HG02678 (cell line): ENCODE measurements around the gene MCM5.
"Not testable (repeated sequence)": the region's sequence is repeated elsewhere in the genome, so short reads cannot be mapped to it uniquely, and the experiment has no call there.

Source experiments
- ATAC-seq: cut with Tn5 transposase; IDR thresholded peaks from one replicate; pipeline ENCODE4 v1.9.1; 2021; ENCODE audit warnings: mild to moderate bottlenecking, moderate library complexity; ENCODE audit not compliant: unreplicated experiment

The MCM5 gene

DNA sequence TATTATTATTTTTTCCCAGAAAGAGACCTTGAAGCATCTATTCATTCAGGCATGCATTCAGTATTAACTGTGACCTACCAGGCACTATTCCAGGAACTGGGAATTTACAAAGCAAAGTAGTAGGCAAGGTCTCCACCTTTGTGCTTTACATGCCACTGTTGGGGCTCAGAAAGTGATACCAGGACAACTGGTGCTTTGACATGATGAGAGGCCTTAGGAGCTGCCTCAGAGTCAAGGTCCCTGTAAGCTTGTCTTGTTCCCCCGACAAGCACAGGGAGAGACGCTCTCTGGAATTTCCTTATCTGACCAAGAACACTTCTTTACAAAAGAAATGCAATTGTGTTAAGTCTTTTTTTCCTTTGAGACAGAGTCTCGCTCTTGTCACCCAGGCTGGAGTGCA is 21.3 kb upstream of the MCM5 start:
- ATAC-seq: no peak

DNA sequence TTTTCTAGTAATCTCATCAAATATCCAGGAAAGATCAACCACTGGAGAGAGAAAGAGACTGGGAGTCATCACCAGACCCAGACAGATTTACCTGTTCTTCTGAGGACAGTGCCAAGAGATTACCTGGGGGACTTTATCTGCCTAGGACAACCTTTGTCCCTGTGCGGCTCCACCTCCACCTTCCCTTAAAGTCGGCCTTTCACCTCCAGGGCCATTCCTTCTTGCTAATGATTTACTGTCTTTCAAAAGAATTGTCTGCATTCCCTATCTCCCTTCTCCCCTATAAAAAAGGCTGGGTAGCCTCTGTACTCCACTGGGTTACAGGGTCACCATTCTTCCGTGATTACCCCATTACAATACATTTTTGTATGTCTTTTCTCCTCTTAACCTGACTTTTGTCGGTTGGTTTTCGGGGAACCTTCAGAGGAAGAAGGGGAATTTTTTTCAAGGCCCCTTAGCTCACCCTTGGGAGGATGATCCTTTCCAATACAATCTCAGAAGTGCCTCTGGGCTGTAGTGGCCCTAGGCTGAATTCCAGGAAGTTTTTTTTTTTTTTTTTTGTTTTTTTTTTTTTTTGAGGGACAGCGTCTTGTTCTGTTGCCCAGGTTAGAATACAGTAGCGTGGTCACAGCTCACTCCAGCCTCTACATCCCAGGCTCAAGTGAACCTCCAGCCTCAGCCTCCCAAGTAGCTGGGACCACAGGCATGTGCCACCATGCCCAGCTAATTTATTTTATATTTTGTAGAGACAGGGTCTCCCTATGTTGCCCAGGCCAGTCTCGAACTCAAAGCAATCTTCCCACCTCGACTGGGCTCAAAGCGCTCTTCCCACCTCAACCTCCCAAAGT is 20.6 kb upstream of the MCM5 start:
- no peak for ATAC-seq

DNA sequence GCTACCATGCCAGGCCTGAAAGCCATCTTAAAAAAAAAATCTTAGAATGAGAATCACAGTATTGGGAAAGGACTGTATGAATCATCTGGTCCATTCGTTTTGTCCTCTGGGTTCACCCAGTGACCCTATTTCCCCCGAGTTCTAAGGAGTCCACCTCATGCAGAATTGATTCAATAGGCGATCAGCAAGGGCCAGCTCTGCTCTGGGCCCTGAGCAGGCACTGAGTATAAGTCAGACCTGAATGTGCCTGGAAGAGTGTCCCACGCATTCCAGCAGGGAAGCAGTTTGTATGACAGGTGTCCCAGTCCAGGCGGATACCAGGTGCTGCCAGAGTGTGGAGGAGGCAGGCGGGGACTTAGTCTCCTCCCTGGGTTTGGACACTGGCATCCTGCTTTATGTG is 19.9 kb upstream of the MCM5 start:
- ATAC-seq: no peak

- ATAC-seq: peak; percentile 71
Measured at GRCh38 chr22:35380537-35381423, 19.2 kb upstream of the MCM5 start, which contains the start of gene HMOX1. Gene HMOX1, plus strand, starts transcription at chr22:35381096. Its CDS starts 78 bp downstream, at chr22:35381174.

DNA sequence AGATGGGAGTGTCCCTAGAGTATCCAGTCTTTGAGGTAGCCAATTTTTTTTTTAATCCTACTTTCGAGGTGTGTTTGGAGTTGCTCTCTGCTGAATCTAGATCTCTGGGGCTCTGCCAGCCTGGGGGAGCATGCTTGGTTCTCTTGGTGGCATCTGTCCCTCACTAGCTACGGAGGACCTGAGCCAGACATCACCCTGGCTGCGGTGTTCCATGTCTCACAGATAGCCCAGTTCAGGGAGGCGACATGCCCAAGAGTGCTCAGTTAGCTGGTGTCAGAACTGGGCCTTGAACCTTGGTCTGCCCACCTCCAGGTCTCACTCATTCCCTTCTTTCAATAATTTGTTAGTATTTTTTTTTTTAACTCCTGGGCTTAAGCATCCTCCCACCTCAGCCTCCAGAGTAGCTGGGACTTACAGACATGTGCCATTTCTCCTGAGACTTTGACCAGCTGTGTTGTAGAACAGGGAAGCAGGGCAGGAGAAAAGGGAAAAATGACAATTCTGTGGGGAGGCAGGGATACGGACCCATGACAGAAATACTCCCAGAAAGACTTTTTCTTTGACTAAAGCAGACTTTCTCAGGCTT is 18.4 kb upstream of the MCM5 start:
- ATAC-seq: no peak

DNA sequence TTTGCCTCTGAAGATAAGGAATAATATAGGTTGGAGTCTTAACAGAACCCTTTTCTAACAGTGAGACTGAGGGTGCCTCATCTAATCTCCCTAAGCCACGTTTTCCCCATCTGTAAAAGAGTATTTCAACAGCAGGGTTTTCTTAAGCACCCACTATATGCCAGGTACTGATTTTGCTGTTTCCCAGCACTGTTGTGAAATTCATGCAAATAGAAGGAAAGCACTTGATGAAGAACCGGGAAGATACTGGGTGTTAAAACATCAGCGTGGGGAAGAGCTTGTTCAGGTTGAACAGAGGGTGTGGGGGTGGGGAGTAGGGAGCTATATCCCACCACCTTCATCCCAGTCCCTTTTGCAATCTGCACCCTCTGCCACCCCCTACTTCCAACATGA is 16.3 kb upstream of the MCM5 start:
- no peak for ATAC-seq

- no peak for ATAC-seq
Measured at GRCh38 chr22:35384527-35384926, 15.4 kb upstream of the MCM5 start.

- ATAC-seq: no peak
Measured at GRCh38 chr22:35384975-35385588, 14.9 kb upstream of the MCM5 start.

GRCh38 chr22:35386670-35387288 is 13.2 kb upstream of the MCM5 start:
- no peak for ATAC-seq

DNA sequence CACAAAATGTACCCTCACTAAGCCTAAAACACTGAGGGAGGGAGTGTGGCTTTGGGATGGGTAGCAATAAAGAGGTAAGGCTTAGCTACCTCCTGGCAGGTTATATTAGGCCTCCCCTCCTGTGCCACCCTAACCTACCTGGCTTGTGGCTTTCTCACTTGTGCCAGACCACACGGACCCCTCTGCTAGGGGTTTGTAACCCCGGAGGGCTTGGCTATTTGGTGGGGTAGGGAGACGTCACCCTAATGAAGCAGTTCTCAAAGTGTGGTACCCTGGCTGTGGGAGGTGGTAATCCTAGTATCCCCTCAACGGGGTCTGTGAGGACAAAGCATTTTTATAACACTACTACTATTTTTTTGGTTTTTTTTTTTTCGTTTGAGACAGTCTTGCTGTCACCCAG is 9.0 kb upstream of the MCM5 start:
- ATAC-seq: no peak

DNA sequence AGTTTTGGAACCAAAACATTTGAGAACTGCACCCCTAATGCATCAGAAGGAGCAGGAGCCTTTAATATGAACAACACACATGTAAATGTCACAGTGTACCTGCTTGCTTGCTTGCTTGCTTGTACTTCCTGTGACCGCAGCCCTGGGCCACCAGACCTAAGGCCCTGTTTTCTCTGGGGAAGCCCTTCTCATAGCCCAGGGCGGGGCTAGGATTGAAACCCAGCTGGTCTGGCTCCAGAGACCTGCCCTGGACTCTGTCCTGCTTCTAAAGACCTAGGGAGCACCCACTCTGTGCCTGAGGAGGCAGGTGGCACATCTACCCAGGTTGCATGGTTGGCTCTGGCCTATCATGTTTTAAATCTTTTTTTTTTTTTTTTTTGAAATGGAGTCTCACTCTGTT is 7.6 kb upstream of the MCM5 start:
- peak; percentile 50 for ATAC-seq

DNA sequence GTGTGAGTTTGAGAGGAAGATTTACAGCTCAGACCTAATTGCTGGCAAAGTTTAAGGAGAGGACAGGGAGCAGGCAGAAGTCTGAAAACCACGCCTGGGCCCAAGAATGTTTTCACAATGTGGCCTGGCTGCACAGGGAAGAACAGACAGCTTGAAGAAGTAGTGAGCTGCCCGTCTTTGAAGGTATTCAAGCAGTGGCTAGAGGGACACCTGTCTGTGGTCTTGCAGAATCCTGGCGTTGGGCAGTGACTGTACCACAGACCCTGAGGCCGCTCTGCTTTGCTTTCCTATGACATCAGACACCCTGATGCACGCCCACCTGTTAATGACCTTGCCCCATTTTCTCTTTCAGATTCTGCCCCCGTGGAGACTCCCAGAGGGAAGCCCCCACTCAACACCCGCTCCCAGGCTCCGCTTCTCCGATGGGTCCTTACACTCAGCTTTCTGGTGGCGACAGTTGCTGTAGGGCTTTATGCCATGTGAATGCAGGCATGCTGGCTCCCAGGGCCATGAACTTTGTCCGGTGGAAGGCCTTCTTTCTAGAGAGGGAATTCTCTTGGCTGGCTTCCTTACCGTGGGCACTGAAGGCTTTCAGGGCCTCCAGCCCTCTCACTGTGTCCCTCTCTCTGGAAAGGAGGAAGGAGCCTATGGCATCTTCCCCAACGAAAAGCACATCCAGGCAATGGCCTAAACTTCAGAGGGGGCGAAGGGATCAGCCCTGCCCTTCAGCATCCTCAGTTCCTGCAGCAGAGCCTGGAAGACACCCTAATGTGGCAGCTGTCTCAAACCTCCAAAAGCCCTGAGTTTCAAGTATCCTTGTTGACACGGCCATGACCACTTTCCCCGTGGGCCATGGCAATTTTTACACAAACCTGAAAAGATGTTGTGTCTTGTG is 6.6 kb upstream of the MCM5 start:
- ATAC-seq: no peak

DNA sequence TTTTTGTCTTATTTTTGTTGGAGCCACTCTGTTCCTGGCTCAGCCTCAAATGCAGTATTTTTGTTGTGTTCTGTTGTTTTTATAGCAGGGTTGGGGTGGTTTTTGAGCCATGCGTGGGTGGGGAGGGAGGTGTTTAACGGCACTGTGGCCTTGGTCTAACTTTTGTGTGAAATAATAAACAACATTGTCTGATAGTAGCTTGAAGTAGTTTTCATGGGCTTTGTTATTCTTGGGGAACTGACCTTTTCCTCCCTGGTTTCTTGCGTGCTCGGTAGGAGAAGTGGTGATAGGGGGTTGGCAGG is 6.0 kb upstream of the MCM5 start:
- no peak for ATAC-seq

DNA sequence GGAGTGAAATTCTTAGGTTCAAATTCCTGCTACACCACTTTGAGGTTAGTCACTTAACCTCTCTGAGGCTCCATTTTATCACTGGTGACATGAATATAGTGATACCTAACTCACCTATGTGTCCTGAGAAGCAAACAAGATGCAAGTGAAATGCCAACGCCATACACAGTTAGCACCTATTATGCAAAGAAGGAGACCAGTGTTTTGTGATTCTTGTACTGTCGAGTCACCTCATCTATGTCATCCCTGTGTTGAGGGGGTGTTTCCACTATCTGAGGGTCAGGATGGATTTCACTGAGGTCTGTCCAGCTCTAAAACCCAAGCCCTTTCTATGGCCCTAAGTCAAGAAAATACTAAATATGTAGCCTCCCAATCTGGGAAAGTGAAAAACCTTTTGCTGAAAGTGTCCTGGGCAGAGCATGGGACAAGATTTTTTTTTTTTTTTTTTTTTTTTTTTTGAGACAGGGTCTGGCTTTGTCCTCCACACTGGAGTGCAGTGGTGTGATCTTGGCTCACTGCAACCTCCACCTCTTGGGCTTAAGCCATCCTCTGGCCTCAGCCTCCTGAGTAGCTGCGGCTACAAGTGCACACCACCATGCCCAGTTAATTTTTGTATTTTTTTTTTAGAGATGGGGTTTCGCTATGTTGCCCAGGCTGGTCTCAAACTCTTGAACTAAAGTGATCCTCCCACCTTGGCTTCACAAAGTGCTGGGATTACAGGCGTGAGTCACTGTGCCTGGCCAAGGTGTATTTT is 5.0 kb upstream of the MCM5 start:
- no peak for ATAC-seq

DNA sequence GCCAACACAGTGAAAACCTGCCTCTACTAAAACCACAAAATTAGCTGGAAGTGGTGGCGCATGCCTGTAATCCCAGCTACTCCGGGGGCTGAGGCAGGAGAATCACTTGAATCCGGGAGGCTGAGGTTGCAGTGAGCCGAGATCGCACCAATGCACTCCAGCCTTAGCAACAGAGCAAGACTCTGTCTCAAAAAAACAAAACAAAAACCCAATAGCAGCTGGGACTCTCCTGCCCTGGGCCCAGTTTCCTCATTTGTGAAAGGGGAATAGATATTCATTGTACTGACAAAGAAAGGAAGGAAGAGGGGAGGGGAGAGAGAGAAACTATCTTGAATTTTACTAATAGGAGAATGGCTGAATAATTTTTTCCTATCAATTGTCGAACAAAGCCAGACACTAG is 3.3 kb upstream of the MCM5 start:
- ATAC-seq: not testable (repeated sequence)

GRCh38 chr22:35397095-35397904 is 2.6 kb upstream of the MCM5 start:
- ATAC-seq: no peak

- no peak for ATAC-seq
Measured at GRCh38 chr22:35398591-35398973, 1.4 kb upstream of the MCM5 start.

GRCh38 chr22:35399114-35399677 is 744 bp upstream of the MCM5 start:
- no peak for ATAC-seq
